ENCODE measurements around the gene GATAD1. TPM values are rescaled to one million over a fixed set of nuclear protein-coding genes. Genes with fewer than 3 reads are reported as not detected.
"Not testable (repeated sequence)": the region's sequence is repeated elsewhere in the genome, so short reads cannot be mapped to it uniquely, and the experiment has no call there.

GATAD1 gene
- 59.7 TPM for total RNA-seq (ENCODE audit: insufficient read depth, low replicate concordance)

GRCh38 chr7:92447345-92448204 lies at the start of gene GATAD1:
Gene GATAD1 (plus strand): TSS chr7:92447482. CDS start chr7:92447730, 248 bp downstream.
- DNase-seq (ENCODE audit: low spot score), result peak; percentile 94

- DNase-seq (ENCODE audit: low spot score), result no peak
These were observed 49.7 kb upstream of the GATAD1 start for GRCh38 chr7:92397542-92397941.

- DNase-seq (ENCODE audit: low spot score), result no peak
These were observed 47.3 kb upstream of the GATAD1 start for GRCh38 chr7:92400013-92400412.

GRCh38 chr7:92402920-92403759 lies 44.1 kb upstream of the GATAD1 start:
- DNase-seq (ENCODE audit: low spot score), result no peak

- no peak for DNase-seq (ENCODE audit: low spot score)
These were observed 43.6 kb upstream of the GATAD1 start for GRCh38 chr7:92403760-92404074.

- no peak for DNase-seq (ENCODE audit: low spot score)
These were observed 43.1 kb upstream of the GATAD1 start for GRCh38 chr7:92404170-92404614.

- no peak for DNase-seq (ENCODE audit: low spot score)
These were observed 37.9 kb upstream of the GATAD1 start for GRCh38 chr7:92409357-92409756.

GRCh38 chr7:92410162-92410561 lies 37.1 kb upstream of the GATAD1 start:
- DNase-seq (ENCODE audit: low spot score), result not testable (repeated sequence)

- no peak for DNase-seq (ENCODE audit: low spot score)
These were observed 34.5 kb upstream of the GATAD1 start for GRCh38 chr7:92412745-92413144.

- no peak for DNase-seq (ENCODE audit: low spot score)
These were observed 33.7 kb upstream of the GATAD1 start for GRCh38 chr7:92413550-92413949.

- no peak for DNase-seq (ENCODE audit: low spot score)
These were observed 32.1 kb upstream of the GATAD1 start for GRCh38 chr7:92415225-92415624.

- no peak for DNase-seq (ENCODE audit: low spot score)
These were observed 29.4 kb upstream of the GATAD1 start for GRCh38 chr7:92417913-92418312.

- DNase-seq (ENCODE audit: low spot score), result peak; percentile 13
These were observed 25.4 kb upstream of the GATAD1 start for GRCh38 chr7:92421676-92422435.

- no peak for DNase-seq (ENCODE audit: low spot score)
These were observed 24.4 kb upstream of the GATAD1 start for GRCh38 chr7:92422926-92423325.

- no peak for DNase-seq (ENCODE audit: low spot score)
These were observed 23.6 kb upstream of the GATAD1 start for GRCh38 chr7:92423710-92424131.

- no peak for DNase-seq (ENCODE audit: low spot score)
These were observed 21.9 kb upstream of the GATAD1 start for GRCh38 chr7:92425311-92425947.

GRCh38 chr7:92427193-92427592 lies 20.1 kb upstream of the GATAD1 start:
- DNase-seq (ENCODE audit: low spot score), result no peak

GRCh38 chr7:92432299-92432946 lies 14.9 kb upstream of the GATAD1 start:
- DNase-seq (ENCODE audit: low spot score), result no peak

- DNase-seq (ENCODE audit: low spot score), result no peak
These were observed 14.3 kb upstream of the GATAD1 start for GRCh38 chr7:92433019-92433418.

- no peak for DNase-seq (ENCODE audit: low spot score)
These were observed 11.7 kb upstream of the GATAD1 start for GRCh38 chr7:92435542-92435941.

All from umbilical cord (tissue), 2 donors.